Esophagus muscularis mucosa (tissue), 3 donors: ENCODE results near the gene NR2F1-AS1.

Experiments used
- CTCF ChIP-seq, 3 experiments: fragments of 200-600 bp in 2 of 3; fragments of 450-650 bp in 1 of 3; sonication (generic) in 2 of 3; IDR thresholded peaks; one replicate each; pipeline ENCODE4 v1.5.1; 2017 to 2019; ENCODE audit warnings: antibody characterized with exemption in 3 of 3, mild to moderate bottlenecking in 2 of 3, moderate library complexity in 1 of 3
- POLR2AphosphoS5 ChIP-seq, 2 donors: sonication (generic); formaldehyde crosslinking; IDR thresholded peaks; one replicate each; pipeline ENCODE4 v1.6.1; 2017; ENCODE audit warnings: antibody characterized with exemption in 2 of 2

DNA sequence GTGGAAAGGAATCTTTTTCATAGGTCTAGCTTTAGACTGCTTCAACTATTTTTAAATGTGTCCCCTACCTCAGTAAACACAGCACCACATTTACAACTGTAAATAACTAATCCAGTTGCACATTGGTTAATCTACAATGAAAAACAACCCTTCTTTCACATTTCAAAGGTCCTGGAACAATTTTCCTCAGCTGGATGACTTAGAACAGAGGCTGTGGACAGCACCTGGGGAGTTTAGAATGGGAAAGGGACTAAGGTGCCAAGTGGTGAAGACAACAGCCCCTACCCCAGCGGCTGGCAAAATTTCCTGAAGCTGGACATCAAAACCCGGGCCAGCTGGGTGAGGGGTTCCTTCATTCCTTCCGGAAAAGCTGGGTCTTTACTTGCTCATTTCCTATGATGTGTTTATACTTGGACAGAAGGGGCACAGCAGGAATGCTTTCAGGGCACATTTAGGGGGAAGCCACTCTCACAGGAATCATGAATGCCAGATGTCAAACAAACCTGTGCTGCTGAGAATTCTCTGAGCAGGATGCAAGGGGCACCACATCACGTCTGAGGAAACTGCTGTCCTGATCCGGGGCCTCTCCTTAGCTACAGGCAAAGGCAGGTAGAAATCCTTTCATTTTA is 158.3 kb downstream of the NR2F1-AS1 start:
- TF ChIP-seq CTCF (IDR thresholded peaks at IDR 0.05) = no peak
- no peak for TF ChIP-seq POLR2AphosphoS5 (IDR thresholded peaks at IDR 0.05)
